SK-N-DZ (cell line): ENCODE measurements around the gene C19orf38.
"Not testable (repeated sequence)": the region's sequence is repeated elsewhere in the genome, so short reads cannot be mapped to it uniquely, and the experiment has no call there.

Source experiments
- DNase-seq: peaks from one replicate; pipeline ENCODE4 v3.0.0-alpha.2; 2015; ENCODE audit warnings: low spot score

Gene C19orf38

GRCh38 chr19:10820173-10820572 is 28.0 kb upstream of the C19orf38 start:
- no peak for DNase-seq

- DNase-seq: no peak
Measured at GRCh38 chr19:10823690-10824089, 24.5 kb upstream of the C19orf38 start.

DNA sequence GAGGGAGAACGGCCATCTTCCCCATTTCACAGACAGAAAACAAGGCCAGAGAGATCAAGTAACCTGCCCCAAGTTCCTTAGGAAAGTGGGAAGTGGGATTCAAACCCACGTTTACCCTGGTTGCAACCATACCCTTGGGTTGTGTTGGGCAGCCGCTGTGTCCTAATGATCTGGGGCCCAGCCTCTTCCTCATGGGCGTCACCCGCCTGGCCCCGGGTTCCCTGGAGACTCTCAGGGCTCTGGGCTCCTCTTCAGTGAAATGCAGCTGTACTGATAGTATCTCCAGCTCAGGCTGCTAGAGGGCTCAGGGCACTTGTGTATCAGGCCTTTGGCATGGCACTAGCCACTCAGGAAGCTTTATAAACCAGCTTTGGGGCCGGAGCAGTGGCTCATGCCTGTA is 22.0 kb upstream of the C19orf38 start:
- DNase-seq: no peak

- no peak for DNase-seq
Measured at GRCh38 chr19:10826846-10827245, 21.4 kb upstream of the C19orf38 start.

DNA sequence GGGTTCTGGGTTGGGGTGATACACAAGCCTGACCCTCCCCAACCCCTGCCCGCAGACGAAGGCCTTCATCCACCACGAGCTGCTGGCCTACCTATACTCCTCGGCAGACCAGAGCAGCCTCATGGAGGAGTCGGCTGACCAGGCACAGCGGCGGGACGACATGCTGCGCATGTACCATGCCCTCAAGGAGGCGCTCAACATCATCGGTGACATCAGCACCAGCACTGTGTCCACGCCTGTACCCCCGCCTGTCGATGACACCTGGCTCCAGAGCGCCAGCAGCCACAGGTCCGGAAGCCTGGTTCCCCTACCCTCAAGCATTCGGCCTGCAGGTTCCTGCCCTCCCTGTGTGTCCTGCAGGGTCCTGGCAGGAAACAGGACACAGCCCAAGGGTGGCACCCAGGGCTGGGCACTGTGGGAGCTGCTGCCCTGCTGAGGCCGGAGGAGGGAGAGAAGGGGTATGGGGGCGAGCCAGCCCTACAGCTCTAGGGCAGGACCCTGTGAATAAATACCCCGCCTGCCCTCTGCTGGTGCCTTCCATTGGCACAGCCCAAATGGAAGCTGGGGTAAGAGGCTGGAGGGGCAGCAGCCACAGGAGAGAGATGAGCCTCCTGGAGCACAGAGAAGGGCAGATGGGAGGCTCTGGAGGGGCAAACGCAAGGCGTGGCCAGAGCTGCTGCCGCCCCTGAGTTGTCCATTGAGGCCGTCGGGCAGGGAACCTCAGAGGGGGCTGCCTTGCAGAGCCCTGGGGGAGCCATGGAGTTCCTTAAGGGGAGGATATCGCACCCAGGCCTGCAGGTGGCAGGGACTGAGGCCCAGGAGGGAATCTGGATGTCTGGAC is 19.0 kb upstream of the C19orf38 start:
- DNase-seq: no peak

GRCh38 chr19:10829967-10830366 is 18.2 kb upstream of the C19orf38 start:
- DNase-seq: no peak

- no peak for DNase-seq
Measured at GRCh38 chr19:10830370-10830769, 17.8 kb upstream of the C19orf38 start.

DNA sequence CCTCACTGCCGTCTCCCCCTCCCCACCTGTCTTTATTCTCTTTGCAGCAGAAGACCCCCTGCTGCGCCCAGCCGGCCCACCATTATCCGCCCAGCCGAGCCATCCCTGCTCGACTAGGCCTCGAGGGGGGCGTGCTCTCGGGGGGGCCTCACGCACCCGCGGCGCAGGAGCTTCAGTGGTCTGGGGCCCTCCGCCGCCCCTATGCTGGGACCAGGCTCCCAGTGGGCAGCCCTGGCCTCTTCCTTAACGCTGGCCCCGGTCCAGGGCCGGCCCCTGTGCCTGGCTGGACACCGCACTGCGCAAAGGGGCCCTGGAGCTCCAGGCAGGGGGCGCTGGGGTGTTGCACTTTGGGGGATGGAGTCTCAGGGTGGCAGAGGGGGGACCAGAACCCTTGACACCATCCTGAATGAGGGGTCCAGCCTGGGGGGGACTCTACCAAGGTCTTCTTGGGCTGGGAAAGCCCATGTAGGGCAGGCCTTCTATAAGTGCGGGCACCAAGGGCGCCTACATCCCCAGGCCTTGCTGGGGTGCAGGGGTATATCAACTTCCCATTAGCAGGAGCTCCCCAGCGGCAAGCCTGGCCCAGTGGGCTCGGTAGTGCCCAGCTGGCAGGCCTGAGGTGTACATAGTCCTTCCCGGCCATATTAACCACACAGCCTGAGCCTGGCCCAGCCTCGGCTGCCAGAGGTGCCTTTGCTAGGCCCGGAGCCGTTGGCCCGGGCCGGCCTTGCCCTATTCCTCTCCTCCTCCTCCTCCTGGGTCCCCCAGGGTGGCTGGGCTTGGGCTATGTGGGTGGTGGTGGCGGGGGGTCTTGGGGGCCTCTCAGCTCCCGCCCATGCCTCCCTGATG is 17.1 kb upstream of the C19orf38 start:
- no peak for DNase-seq

- DNase-seq: no peak
Measured at GRCh38 chr19:10831987-10832938, 16.0 kb upstream of the C19orf38 start.

GRCh38 chr19:10832939-10833296 is 15.3 kb upstream of the C19orf38 start:
- no peak for DNase-seq

DNA sequence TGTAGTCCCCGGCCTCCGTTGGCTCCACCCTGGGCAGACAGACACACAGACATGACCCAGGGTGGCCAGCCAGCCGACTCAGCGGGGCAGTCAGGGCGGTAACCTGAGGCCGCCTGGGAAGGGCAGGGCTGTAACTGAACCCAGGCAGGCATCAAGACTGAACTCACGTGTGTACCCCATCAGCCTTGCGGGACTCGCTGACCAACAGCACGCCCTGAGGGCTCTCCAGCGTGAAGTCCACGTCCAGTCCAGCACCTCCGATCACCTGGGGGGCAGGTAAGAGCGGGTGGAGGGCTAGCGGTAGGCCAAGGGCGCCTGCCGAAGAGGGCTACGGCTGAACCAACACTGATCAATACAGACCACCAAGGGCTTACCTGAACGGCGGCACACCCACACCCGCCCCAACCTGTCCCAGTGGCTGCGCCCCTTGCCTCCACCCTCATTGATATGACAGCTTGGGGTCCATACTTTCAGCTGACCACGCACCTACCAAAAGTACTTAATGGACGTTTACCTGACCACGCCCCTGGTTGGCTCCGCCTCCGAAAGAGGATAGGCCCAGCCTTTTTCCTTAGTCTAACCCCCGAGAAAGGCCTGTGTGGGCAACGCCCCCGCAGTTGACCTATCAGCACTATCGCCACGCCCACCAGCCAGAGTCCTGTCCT is 13.0 kb upstream of the C19orf38 start:
- no peak for DNase-seq

- DNase-seq: peak; percentile 97
Measured at GRCh38 chr19:10835754-10836478, 12.3 kb upstream of the C19orf38 start, which contains the start of gene TMED1. TMED1 (minus strand) TSS chr19:10836212; CDS start chr19:10836191, 21 bp downstream.

DNA sequence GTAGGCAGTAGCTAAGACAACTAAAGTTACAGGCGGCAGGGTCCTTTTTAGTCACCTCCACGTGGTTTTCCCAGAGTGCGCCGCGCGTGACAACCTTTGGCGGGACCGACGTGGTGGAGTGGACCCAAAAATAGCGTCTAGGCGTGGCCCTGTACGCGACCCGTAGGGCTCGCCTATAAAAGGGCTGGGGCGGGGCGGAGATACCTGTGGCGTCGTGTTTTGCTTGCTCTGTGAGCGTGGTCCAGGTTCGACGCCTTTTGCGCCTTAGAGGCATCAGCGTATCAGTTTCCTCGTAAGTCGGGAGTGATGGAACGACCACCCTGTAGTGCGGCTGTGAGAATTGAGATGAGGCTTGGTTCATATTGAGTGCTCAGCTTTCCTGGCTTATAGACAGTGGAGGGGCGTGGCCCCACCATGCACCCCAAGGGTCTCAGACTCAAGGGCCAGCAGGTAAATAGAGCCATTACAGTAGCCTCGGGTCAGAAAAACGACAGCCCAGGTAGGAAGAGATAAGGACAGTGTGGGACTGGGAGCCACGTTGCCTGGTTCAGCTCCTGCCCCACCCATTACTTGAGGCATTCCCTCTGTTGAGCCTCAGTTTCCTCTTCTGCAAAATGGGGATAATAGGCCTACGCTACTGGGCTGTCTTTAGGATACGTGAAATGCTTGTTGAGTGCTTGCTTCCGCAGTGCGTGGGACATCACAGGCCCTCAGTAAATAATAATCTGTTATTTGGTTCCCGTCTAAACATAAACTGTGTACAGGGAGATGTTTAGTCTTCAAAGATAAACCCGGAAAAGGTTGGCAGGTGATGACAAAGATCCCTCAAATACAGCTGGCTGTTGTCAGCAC is 11.5 kb upstream of the C19orf38 start:
- peak; percentile 89 for DNase-seq

GRCh38 chr19:10837649-10838048 is 10.6 kb upstream of the C19orf38 start:
- DNase-seq: not testable (repeated sequence)

GRCh38 chr19:10838377-10838776 is 9.8 kb upstream of the C19orf38 start:
- DNase-seq: no peak

DNA sequence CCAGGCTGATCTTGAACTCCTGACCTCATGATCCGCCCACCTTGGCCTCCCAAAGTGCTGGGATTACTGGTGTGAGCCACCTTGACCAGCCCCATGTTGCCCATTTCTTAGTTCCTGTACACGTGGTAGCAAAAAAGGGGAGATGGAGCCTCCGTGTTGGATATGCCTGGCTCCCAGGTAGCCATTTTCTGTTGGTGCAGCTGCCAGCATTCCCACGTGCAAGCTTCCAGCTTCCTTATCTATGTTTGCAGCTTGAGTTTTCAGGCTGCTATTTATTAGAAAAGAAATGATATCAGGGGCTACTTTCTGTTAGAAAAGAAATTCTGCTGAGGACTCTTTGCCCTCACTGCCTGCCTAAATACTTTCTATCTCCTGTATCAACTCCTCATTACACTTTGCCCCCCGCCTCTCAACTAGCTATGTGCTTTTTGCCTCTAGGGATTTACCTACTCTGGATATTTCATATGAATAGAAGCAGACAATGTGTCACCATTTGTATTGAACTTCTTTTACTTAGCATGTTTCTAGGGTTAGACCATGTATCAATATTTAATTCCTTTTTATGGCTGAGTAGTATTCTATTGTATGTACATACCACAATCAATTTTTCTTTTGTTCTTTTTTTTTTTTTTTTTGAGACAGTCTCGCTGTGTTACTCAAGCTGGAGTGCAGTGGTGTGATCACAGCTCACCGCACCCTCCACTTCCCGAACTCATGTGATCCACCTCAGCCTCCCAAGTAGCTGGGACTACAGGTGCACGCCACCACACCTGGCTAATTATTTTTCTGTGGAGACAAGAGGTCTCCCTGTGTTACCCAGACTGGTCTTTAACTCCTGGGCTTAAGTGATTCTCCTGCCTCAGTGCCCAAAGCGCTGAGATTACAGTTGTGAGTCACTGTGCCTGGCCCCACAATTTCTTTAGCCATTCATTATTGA is 8.8 kb upstream of the C19orf38 start:
- DNase-seq: no peak

- DNase-seq: no peak
Measured at GRCh38 chr19:10842788-10843187, 5.4 kb upstream of the C19orf38 start.
